ENCODE results near the gene HDAC11. TPM values are rescaled to one million over a fixed set of nuclear protein-coding genes. Genes with fewer than 3 reads are reported as not detected.

Gene HDAC11
- total and polyA plus RNA-seq, 9 of the 15 experiments (the other 6 are each of a cell fraction or from before 2014, with no cell fraction given) = 0.60 to 6.0 (median 4.5) TPM

DNA sequence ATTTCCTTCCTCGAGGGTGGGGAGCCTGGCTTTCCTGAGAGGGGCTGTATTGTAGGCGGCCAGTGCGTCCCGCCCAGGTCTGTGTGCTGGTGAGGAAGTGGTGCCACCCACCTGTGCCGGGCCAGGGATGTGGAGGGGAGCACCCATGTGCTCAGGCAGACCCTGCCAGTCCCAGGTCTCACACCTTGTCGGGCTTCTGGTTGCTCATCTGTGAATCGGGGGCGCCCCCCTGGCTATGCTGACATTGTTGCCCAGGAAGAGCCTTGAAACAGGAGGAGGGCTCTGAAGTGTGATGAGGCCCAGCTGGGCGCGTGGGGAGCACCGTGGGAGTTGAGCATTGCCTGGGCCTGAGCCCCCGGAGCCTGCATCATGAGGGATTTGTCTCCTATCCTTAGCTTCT, 73.6 kb downstream of the HDAC11 start:
- Histone ChIP-seq H2AFZ (ENCODE audit: low read depth, low read length) (no peak overlapping the region), H3K4me3 (no peak overlapping the region), H3K4me1 (replicated peaks in 1 of 2; ENCODE audit: control insufficient read depth in 2 of 2, insufficient read depth in 2 of 2, low read length in 2 of 2) (peaks cover 6 to 28% of the 10 kb centered on the region in 2 experiments; a peak in 4 of 5 replicates), H3K4me2 (ENCODE audit: insufficient read depth, low read length) (no peak overlapping the region), H3K9ac (ENCODE audit: insufficient read depth in 1 of 2, low read depth in 2 of 2, low read length in 2 of 2) (no peak overlapping the region), H4K20me1 (replicated peaks; ENCODE audit: control insufficient read depth, insufficient read depth, low read length) (peaks cover 20% of the 10 kb centered on the region), H3K36me3 (ENCODE audit: control insufficient read depth, insufficient read depth, low read length) (no peaks in the 10 kb centered on the region), H3K79me2 (ENCODE audit: control insufficient read depth, insufficient read depth, low read length) (no peaks in the 10 kb centered on the region), H3K9me3 (replicated peaks; ENCODE audit: control insufficient read depth, insufficient read depth, low read depth, low read length) (no peaks in the 10 kb centered on the region; the same call in 1 of the 2 replicates), H3K9me1 (ENCODE audit: control insufficient read depth, insufficient read depth, low read length) (no peaks in the 10 kb centered on the region), H3K27me3 (ENCODE audit: control insufficient read depth in 2 of 2, insufficient read depth in 2 of 2, low read length in 2 of 2) (peaks cover 12 to 61% of the 10 kb centered on the region in 2 experiments; a peak in 4 of 5 replicates), H3K27ac (ENCODE audit: extremely low read depth, low read depth, low read length) (no peak overlapping the region)
- POLR2A ChIA-PET = interaction anchor here (0.7 kb wide), 1 partner anchor 14 kb away, joined by 3 read pairs; no protein-coding TSS in a partner anchor
- intact Hi-C loops (cut with micrococcal nuclease) = loop anchor here (10.0 kb wide), 1 partner anchor 91 kb away; no protein-coding TSS in a partner anchor
- BruUV-seq (replicated peaks) = no TSS peak
- no peak for FAIRE-seq
- 17% methylated on average over 12 of the region's 12 CpGs for WGBS (ENCODE audit: insufficient coverage, low coverage, missing lambda C conversion rate)
- ATAC-seq = no peak
- CTCF ChIA-PET (ENCODE audit: low intra/inter-chr PET ratio) = no interaction called here
- in situ Hi-C loops (cut with MboI) = no loop called here
- no peak for DNase-seq (ENCODE audit: extremely low read depth in 1 of 4, low spot score in 3 of 4)
- TF ChIP-seq SMAD1 (IDR thresholded peaks at IDR 0.05; ENCODE audit: low read depth, low read length, partially characterized antibody) (no peak), ZNF263 (CRISPR knock-in tag; IDR thresholded peaks at IDR 0.05; ENCODE audit: borderline replicate concordance) (peak; percentile 84)

DNA sequence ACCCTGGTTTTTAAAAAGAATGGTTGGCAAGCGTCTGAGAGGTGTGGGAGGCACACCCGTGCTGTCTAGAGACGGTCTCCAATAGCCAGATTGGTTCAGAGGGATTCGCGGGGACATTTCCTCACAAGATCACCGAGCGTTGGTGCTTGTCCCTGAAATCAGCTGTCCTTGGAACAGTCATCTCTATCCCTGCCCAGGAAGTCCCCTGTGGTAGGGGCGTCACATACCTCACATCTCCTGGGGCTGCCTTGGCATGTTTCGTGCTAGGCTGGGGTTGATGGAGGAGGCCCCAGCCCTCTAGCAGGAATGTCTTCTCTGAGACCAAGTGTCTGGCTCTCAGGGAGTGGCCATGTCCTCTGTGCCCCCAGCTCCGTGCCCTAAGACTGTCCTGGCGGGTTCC, 75.6 kb downstream of the HDAC11 start:
- in situ Hi-C loops (cut with MboI) = no loop called here
- Histone ChIP-seq H4K20me1 (replicated peaks; ENCODE audit: control insufficient read depth, insufficient read depth, low read length) (peaks cover 12% of the 10 kb centered on the region; the same call in 1 of the 2 replicates), H2AFZ (ENCODE audit: low read depth, low read length) (peak overlapping the region; percentile 1; the same call in 1 of the 2 replicates), H3K4me1 (replicated peaks in 1 of 2; ENCODE audit: control insufficient read depth in 2 of 2, insufficient read depth in 2 of 2, low read length in 2 of 2) (peaks cover 6 to 21% of the 10 kb centered on the region in 2 experiments; a peak in 4 of 5 replicates), H3K9me3 (replicated peaks; ENCODE audit: control insufficient read depth, insufficient read depth, low read depth, low read length) (no peaks in the 10 kb centered on the region; the same call in 1 of the 2 replicates), H3K9ac (ENCODE audit: insufficient read depth in 1 of 2, low read depth in 2 of 2, low read length in 2 of 2) (peak overlapping the region in 1 of 2 experiments; percentile 15; a peak in 1 of 4 replicates), H3K9me1 (ENCODE audit: control insufficient read depth, insufficient read depth, low read length) (no peaks in the 10 kb centered on the region), H3K27me3 (ENCODE audit: control insufficient read depth in 2 of 2, insufficient read depth in 2 of 2, low read length in 2 of 2) (peaks cover 20 to 54% of the 10 kb centered on the region in 2 experiments; a peak in 4 of 5 replicates), H3K36me3 (ENCODE audit: control insufficient read depth, insufficient read depth, low read length) (no peaks in the 10 kb centered on the region), H3K79me2 (ENCODE audit: control insufficient read depth, insufficient read depth, low read length) (no peaks in the 10 kb centered on the region), H3K4me2 (ENCODE audit: insufficient read depth, low read length) (no peak overlapping the region), H3K4me3 (no peak overlapping the region), H3K27ac (ENCODE audit: extremely low read depth, low read depth, low read length) (no peak overlapping the region)
- intact Hi-C loops (cut with micrococcal nuclease) = loop anchor here (10.0 kb wide), 1 partner anchor 89 kb away; no protein-coding TSS in a partner anchor
- DNase-seq (ENCODE audit: extremely low read depth in 1 of 4, low spot score in 3 of 4) = no peak
- 35% methylated on average over 11 of the region's 11 CpGs for WGBS (ENCODE audit: insufficient coverage, low coverage, missing lambda C conversion rate)
- no TSS peak for BruUV-seq (replicated peaks)
- ChIA-PET POLR2A (interaction anchor here (0.6 to 0.7 kb wide), 3 partner anchors 9 to 835 kb away, joined by 3 read pairs; no protein-coding TSS in a partner anchor), CTCF (ENCODE audit: low intra/inter-chr PET ratio) (no interaction called here)
- no peak for ATAC-seq
- FAIRE-seq = no peak
- TF ChIP-seq U2AF2 (optimal IDR thresholded peaks at IDR 0.05; ENCODE audit: low read depth, low read length) = no peak
- TF ChIP-seq KLF1 (tag; IDR thresholded peaks at IDR 0.05) = no peak
- TF ChIP-seq ZNF584 (CRISPR knock-in tag; IDR thresholded peaks at IDR 0.05; ENCODE audit: low read depth) = no peak
- no peak for TF ChIP-seq GTF2A2 (tag; IDR thresholded peaks at IDR 0.05)

Measured in K562 (cell line).